ENCODE measurements around the gene ZNRF1.

ZNRF1 gene

GRCh38 chr16:75138233-75138632 lies 139.4 kb downstream of the ZNRF1 start:
- no peak for TF ChIP-seq JUND (IDR thresholded peaks at IDR 0.05; ENCODE audit: low read depth)
- in situ Hi-C loops (cut with HindIII; ENCODE audit: low pct_unique_long_range_greater_than_20kb, low sequenced_read_pairs) = no loop called here
- no peak for DNase-seq (ENCODE audit: low read depth in 1 of 2, low spot score in 1 of 2)

- DNase-seq (ENCODE audit: low read depth in 1 of 2, low spot score in 1 of 2) = no peak
- no peak for TF ChIP-seq JUND (IDR thresholded peaks at IDR 0.05; ENCODE audit: low read depth)
- in situ Hi-C loops (cut with HindIII; ENCODE audit: low pct_unique_long_range_greater_than_20kb, low sequenced_read_pairs) = no loop called here
These were observed 139.8 kb downstream of the ZNRF1 start for GRCh38 chr16:75138636-75139035.

- peak in 1 of 2 experiments; percentile 38 for DNase-seq (ENCODE audit: low read depth in 1 of 2, low spot score in 1 of 2)
- in situ Hi-C loops (cut with HindIII; ENCODE audit: low pct_unique_long_range_greater_than_20kb, low sequenced_read_pairs) = no loop called here
These were observed 140.7 kb downstream of the ZNRF1 start for GRCh38 chr16:75139498-75139897.

GRCh38 chr16:75143941-75144340 lies 145.1 kb downstream of the ZNRF1 start:
- TF ChIP-seq JUND (IDR thresholded peaks at IDR 0.05; ENCODE audit: low read depth) = no peak
- in situ Hi-C loops (cut with HindIII; ENCODE audit: low pct_unique_long_range_greater_than_20kb, low sequenced_read_pairs) = no loop called here
- DNase-seq (ENCODE audit: low read depth in 1 of 2, low spot score in 1 of 2) = no peak

More at GRCh38 chr16:75139498-75139897, 140.7 kb downstream of the ZNRF1 start:
- TF ChIP-seq JUND (IDR thresholded peaks at IDR 0.05; ENCODE audit: low read depth) = no peak

- no peak for DNase-seq (ENCODE audit: low read depth in 1 of 2, low spot score in 1 of 2)
- no peak for TF ChIP-seq JUND (IDR thresholded peaks at IDR 0.05; ENCODE audit: low read depth)
- in situ Hi-C loops (cut with HindIII; ENCODE audit: low pct_unique_long_range_greater_than_20kb, low sequenced_read_pairs) = no loop called here
These were observed 149.1 kb downstream of the ZNRF1 start for GRCh38 chr16:75147968-75148310.

- TF ChIP-seq JUND (IDR thresholded peaks at IDR 0.05; ENCODE audit: low read depth) = no peak
- in situ Hi-C loops (cut with HindIII; ENCODE audit: low pct_unique_long_range_greater_than_20kb, low sequenced_read_pairs) = no loop called here
- peak; percentile 83 to 96 for DNase-seq (ENCODE audit: low read depth in 1 of 2, low spot score in 1 of 2)
These were observed 149.7 kb downstream of the ZNRF1 start, which contains the start of gene ZFP1 for GRCh38 chr16:75148311-75149195. ZFP1 (plus strand) TSS chr16:75148524; CDS start chr16:75152952, 4,428 bp downstream.

GRCh38 chr16:75151798-75152197 lies 153.0 kb downstream of the ZNRF1 start:
- DNase-seq (ENCODE audit: low read depth in 1 of 2, low spot score in 1 of 2) = no peak
- in situ Hi-C loops (cut with HindIII; ENCODE audit: low pct_unique_long_range_greater_than_20kb, low sequenced_read_pairs) = no loop called here
- no peak for TF ChIP-seq JUND (IDR thresholded peaks at IDR 0.05; ENCODE audit: low read depth)

- no peak for DNase-seq (ENCODE audit: low read depth in 1 of 2, low spot score in 1 of 2)
- TF ChIP-seq JUND (IDR thresholded peaks at IDR 0.05; ENCODE audit: low read depth) = no peak
- in situ Hi-C loops (cut with HindIII; ENCODE audit: low pct_unique_long_range_greater_than_20kb, low sequenced_read_pairs) = no loop called here
These were observed 153.8 kb downstream of the ZNRF1 start for GRCh38 chr16:75152635-75153034.

- no peak for TF ChIP-seq JUND (IDR thresholded peaks at IDR 0.05; ENCODE audit: low read depth)
- DNase-seq (ENCODE audit: low read depth in 1 of 2, low spot score in 1 of 2) = no peak
- in situ Hi-C loops (cut with HindIII; ENCODE audit: low pct_unique_long_range_greater_than_20kb, low sequenced_read_pairs) = no loop called here
These were observed 161.6 kb downstream of the ZNRF1 start for GRCh38 chr16:75160386-75160785.

Data from T47D (cell line).